ENCODE results near the gene CD177.
"Not testable (repeated sequence)": the region's sequence is repeated elsewhere in the genome, so short reads cannot be mapped to it uniquely, and the experiment has no call there.

The CD177 gene

DNA sequence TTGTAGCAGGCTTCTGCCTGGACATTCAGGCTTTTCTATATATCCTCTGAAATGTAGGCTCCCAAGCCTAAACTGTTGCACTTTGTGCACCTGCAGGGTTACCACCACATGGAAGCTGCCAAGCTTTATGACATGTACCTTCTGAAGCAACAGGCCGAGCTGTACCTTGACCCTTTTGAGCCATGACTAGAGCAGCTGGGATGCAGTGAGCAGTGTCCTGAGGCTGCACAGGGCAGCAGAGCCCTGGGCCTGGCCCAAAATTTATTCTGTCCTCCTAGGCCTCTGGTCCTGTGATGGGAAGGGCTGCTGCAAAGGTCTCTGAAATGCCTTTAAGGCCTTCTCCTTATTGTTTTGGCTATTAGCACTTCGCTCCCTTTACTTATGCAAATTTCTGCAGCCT is 23.5 kb upstream of the CD177 start:
- TF ChIP-seq, protein P1, sequence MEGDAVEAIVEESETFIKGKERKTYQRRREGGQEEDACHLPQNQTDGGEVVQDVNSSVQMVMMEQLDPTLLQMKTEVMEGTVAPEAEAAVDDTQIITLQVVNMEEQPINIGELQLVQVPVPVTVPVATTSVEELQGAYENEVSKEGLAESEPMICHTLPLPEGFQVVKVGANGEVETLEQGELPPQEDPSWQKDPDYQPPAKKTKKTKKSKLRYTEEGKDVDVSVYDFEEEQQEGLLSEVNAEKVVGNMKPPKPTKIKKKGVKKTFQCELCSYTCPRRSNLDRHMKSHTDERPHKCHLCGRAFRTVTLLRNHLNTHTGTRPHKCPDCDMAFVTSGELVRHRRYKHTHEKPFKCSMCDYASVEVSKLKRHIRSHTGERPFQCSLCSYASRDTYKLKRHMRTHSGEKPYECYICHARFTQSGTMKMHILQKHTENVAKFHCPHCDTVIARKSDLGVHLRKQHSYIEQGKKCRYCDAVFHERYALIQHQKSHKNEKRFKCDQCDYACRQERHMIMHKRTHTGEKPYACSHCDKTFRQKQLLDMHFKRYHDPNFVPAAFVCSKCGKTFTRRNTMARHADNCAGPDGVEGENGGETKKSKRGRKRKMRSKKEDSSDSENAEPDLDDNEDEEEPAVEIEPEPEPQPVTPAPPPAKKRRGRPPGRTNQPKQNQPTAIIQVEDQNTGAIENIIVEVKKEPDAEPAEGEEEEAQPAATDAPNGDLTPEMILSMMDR (IDR thresholded peaks at IDR 0.05; ENCODE audit: poor library complexity, severe bottlenecking), result no peak
- peaks cover 2% of the 10 kb centered on the region for H3K4me1 ChIP-seq (ENCODE audit: insufficient read depth, poor library complexity, severe bottlenecking)

DNA sequence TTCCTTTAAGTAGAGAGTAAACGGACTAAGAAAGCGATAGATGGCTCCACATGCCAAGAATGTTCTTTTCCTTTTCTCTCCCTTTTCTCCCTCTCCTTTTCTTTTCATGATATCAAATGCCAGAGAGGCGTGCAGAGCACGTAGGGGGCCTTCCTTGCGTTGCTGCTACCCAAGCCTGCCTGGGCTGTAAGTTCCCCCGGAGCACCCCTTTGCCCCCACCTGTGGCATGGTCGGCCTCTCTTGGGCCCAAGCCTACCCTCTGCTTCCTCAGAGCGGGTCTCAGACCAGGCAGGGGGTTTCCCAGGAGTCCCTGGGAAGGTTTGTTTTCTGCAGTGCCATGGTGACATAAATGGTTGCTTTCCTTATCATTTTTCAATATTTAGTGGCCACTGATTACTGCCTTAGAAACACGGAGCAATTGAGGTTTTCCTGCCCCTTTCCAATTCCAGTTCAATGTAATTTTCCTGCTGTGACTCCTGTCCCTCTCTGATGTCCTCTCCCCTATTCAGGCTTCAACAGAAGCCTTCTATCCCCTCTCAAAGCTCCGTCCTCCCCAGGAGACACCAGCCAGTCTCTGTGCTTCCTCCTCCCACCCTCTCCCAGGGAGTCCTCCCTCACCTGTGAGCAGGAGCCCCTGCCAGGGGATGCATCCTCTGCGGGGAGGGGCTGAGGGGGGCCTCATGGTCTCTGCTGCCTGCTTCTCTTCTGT is 22.6 kb upstream of the CD177 start:
- TF ChIP-seq, protein P1 (IDR thresholded peaks at IDR 0.05; ENCODE audit: poor library complexity, severe bottlenecking), result no peak
- DNase-seq (ENCODE audit: low spot score), result no peak

More for the DNA sequence above, 23.5 kb upstream of the CD177 start:
- H3K27ac ChIP-seq (ENCODE audit: poor library complexity, severe bottlenecking), result no peak overlapping the region
- no peaks in the 10 kb centered on the region for H3K27me3 ChIP-seq (ENCODE audit: insufficient read depth, poor library complexity, severe bottlenecking)
- DNase-seq (ENCODE audit: low spot score), result no peak
- H3K4me3 ChIP-seq (ENCODE audit: severe bottlenecking), result no peak overlapping the region
- H3K9me3 ChIP-seq (ENCODE audit: severe bottlenecking), result no peaks in the 10 kb centered on the region
- no peaks in the 10 kb centered on the region for H3K36me3 ChIP-seq (ENCODE audit: low read depth)
- ATAC-seq (ENCODE audit: low read depth), result no peak

DNA sequence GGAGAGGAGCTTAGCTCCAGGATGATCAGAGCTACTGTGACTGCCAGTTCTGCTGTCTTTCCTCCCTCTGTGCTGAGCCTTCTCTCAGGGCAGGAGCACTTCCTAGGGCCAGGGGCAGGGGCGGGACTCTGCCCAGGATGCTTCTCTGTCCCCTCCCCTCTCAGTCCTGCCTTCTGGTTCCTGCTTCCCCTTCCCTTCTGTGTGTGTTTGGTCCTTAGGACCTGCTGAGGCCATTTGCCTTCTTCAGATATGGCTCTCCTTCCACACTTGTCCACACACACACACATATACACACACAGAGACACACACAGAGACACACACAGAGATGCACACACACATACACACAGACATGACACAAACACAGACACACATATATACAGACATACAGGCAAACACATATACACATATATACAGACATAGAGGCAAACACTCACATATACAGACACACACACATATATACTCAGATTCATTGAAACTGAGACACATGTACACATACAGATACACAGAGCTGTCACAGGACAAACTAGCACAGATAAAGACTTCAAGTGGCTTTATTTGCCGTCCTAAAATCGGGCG is 22.0 kb upstream of the CD177 start:
- H3K36me3 ChIP-seq (ENCODE audit: low read depth), result no peaks in the 10 kb centered on the region
- ATAC-seq (ENCODE audit: low read depth) (no peak), DNase-seq (ENCODE audit: low spot score) (no peak)
- peaks cover 2% of the 10 kb centered on the region for H3K4me1 ChIP-seq (ENCODE audit: insufficient read depth, poor library complexity, severe bottlenecking)
- no peak overlapping the region for H3K27ac ChIP-seq (ENCODE audit: poor library complexity, severe bottlenecking)
- TF ChIP-seq, protein P1 (IDR thresholded peaks at IDR 0.05; ENCODE audit: poor library complexity, severe bottlenecking), result no peak
- no peaks in the 10 kb centered on the region for H3K27me3 ChIP-seq (ENCODE audit: insufficient read depth, poor library complexity, severe bottlenecking)
- no peak overlapping the region for H3K4me3 ChIP-seq (ENCODE audit: severe bottlenecking)
- H3K9me3 ChIP-seq (ENCODE audit: severe bottlenecking), result no peaks in the 10 kb centered on the region

More for the DNA sequence above, 22.6 kb upstream of the CD177 start:
- peaks cover 2% of the 10 kb centered on the region for H3K4me1 ChIP-seq (ENCODE audit: insufficient read depth, poor library complexity, severe bottlenecking)
- H3K9me3 ChIP-seq (ENCODE audit: severe bottlenecking), result no peaks in the 10 kb centered on the region
- no peak overlapping the region for H3K27ac ChIP-seq (ENCODE audit: poor library complexity, severe bottlenecking)
- no peaks in the 10 kb centered on the region for H3K27me3 ChIP-seq (ENCODE audit: insufficient read depth, poor library complexity, severe bottlenecking)
- ATAC-seq (ENCODE audit: low read depth), result no peak
- no peaks in the 10 kb centered on the region for H3K36me3 ChIP-seq (ENCODE audit: low read depth)
- H3K4me3 ChIP-seq (ENCODE audit: severe bottlenecking), result no peak overlapping the region

DNA sequence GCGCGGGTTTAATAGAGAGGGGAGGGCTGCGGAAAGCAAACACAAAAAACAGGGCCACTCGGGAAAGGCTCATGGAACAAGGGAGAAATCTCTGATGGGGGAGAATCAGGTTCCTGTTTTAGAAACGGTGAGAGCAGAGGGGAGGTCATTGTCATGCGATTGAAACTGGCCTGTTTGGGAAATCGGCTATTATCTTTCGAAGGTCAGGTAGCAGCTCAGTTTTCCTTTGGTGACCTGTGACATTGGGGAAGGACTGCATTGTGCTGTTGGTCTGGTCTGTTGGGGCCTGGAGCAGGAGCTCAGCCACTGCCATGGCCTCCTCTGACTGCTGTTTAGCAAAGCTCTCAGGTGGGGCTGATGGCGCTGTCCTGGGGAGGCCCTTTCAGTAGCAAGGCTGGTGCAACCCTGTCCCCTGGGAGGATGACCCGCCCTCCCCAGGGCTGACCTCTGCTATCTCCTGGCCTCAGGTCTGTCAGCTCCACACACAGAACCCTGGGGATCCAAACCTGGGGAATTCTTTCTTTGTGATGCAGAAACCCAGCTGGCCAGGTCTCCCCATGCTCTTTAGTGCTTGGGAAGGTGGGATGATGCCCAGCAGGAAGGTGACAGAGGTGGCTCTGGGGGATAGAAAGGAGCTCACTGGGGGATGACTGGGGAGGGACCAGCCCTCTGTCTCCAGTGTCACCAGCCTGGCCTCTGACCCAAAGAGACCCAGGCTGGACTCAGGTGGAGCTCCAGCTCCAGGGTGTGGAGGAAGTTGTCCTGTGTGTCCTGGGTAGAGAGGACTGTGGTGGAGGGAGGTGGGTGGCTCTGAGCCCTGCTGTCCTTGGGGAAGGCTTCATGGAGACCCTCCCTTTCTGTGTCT is 21.2 kb upstream of the CD177 start:
- H3K9me3 ChIP-seq (ENCODE audit: severe bottlenecking), result no peaks in the 10 kb centered on the region
- H3K4me1 ChIP-seq (ENCODE audit: insufficient read depth, poor library complexity, severe bottlenecking), result peaks cover 2% of the 10 kb centered on the region
- DNase-seq (ENCODE audit: low spot score) (no peak), ATAC-seq (ENCODE audit: low read depth) (no peak)
- H3K36me3 ChIP-seq (ENCODE audit: low read depth), result no peaks in the 10 kb centered on the region
- no peak overlapping the region for H3K4me3 ChIP-seq (ENCODE audit: severe bottlenecking)
- no peak overlapping the region for H3K27ac ChIP-seq (ENCODE audit: poor library complexity, severe bottlenecking)
- TF ChIP-seq, protein P1 (IDR thresholded peaks at IDR 0.05; ENCODE audit: poor library complexity, severe bottlenecking), result no peak
- no peaks in the 10 kb centered on the region for H3K27me3 ChIP-seq (ENCODE audit: insufficient read depth, poor library complexity, severe bottlenecking)

DNA sequence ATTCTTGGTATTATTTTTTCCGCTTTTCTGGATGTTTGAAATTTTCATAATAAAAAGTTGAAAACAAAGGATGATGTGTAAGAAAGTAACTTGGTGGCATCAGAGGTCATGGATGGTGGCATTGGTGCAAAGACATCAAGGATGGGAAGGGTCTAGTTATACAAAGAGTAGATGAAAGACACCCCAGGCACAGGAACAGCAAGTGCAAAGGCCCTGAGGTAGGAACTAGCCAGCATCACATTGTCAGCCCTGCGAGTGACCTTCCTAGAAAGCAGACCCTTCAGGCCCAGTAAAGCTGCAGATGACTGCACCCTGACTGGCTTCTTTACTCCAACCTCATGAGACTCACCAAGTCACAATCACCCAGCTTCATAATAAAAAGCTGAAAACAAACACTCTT is 17.0 kb upstream of the CD177 start:
- not testable (repeated sequence) for H3K27me3 ChIP-seq (ENCODE audit: insufficient read depth, poor library complexity, severe bottlenecking); H3K9me3 ChIP-seq (ENCODE audit: severe bottlenecking); H3K27ac ChIP-seq (ENCODE audit: poor library complexity, severe bottlenecking); DNase-seq (ENCODE audit: low spot score); H3K4me1 ChIP-seq (ENCODE audit: insufficient read depth, poor library complexity, severe bottlenecking); H3K4me3 ChIP-seq (ENCODE audit: severe bottlenecking); ATAC-seq (ENCODE audit: low read depth); H3K36me3 ChIP-seq (ENCODE audit: low read depth)

Measured in RWPE2 (cell line).